Measurements from ENCODE around the gene REP15.
"Not testable (repeated sequence)": the region's sequence is repeated elsewhere in the genome, so short reads cannot be mapped to it uniquely, and the experiment has no call there.

Gene REP15

GRCh38 chr12:27652174-27652763 is 44.0 kb upstream of the REP15 start:
- H3K9me3 ChIP-seq (ENCODE audit: insufficient read depth, low read length) = no peaks in the 10 kb centered on the region
- H3K27me3 ChIP-seq (ENCODE audit: low read length) = no peaks in the 10 kb centered on the region
- no peaks in the 10 kb centered on the region for H4K20me1 ChIP-seq (ENCODE audit: low read depth, low read length)
- H3K9ac ChIP-seq (ENCODE audit: low read length) = no peak overlapping the region
- H3K9me2 ChIP-seq (replicated peaks; ENCODE audit: insufficient read depth, low read length) = no peaks in the 10 kb centered on the region
- H2AFZ ChIP-seq (ENCODE audit: low read depth, low read length, severe bottlenecking) = no peak overlapping the region
- H3K4me2 ChIP-seq (ENCODE audit: low read depth, low read length, poor library complexity, severe bottlenecking) = no peak overlapping the region
- no peaks in the 10 kb centered on the region for H3K36me3 ChIP-seq (ENCODE audit: low read length)
- H3K79me2 ChIP-seq (ENCODE audit: insufficient read depth, low read length) = no peaks in the 10 kb centered on the region
- no peaks in the 10 kb centered on the region for H3F3A ChIP-seq (ENCODE audit: insufficient read depth)
- no peak overlapping the region for H3K4me3 ChIP-seq (ENCODE audit: insufficient read depth, low read length, poor library complexity, severe bottlenecking)
- TF ChIP-seq CTCF (IDR thresholded peaks at IDR 0.05; ENCODE audit: insufficient read depth, low read length, poor library complexity, severe bottlenecking) (peak; percentile 91), EZH2phosphoT487 (conservative IDR thresholded peaks at IDR 0.05; ENCODE audit: low read length) (no peak)
- H3K27ac ChIP-seq (ENCODE audit: low read depth, low read length) = no peak overlapping the region

- H3F3A ChIP-seq (ENCODE audit: insufficient read depth) = no peaks in the 10 kb centered on the region
- no peak overlapping the region for H3K27ac ChIP-seq (ENCODE audit: low read depth, low read length)
- no peak for TF ChIP-seq CTCF (IDR thresholded peaks at IDR 0.05; ENCODE audit: insufficient read depth, low read length, poor library complexity, severe bottlenecking)
- TF ChIP-seq EZH2phosphoT487 (conservative IDR thresholded peaks at IDR 0.05; ENCODE audit: low read length) = no peak
- H3K27me3 ChIP-seq (ENCODE audit: low read length) = no peaks in the 10 kb centered on the region
- H3K9me3 ChIP-seq (ENCODE audit: insufficient read depth, low read length) = no peaks in the 10 kb centered on the region
- no peak overlapping the region for H2AFZ ChIP-seq (ENCODE audit: low read depth, low read length, severe bottlenecking)
- no peak overlapping the region for H3K9ac ChIP-seq (ENCODE audit: low read length)
- H3K4me2 ChIP-seq (ENCODE audit: low read depth, low read length, poor library complexity, severe bottlenecking) = no peak overlapping the region
- H3K4me3 ChIP-seq (ENCODE audit: insufficient read depth, low read length, poor library complexity, severe bottlenecking) = no peak overlapping the region
- no peaks in the 10 kb centered on the region for H3K79me2 ChIP-seq (ENCODE audit: insufficient read depth, low read length)
- H3K36me3 ChIP-seq (ENCODE audit: low read length) = no peaks in the 10 kb centered on the region
- H4K20me1 ChIP-seq (ENCODE audit: low read depth, low read length) = no peaks in the 10 kb centered on the region
- no peaks in the 10 kb centered on the region for H3K9me2 ChIP-seq (replicated peaks; ENCODE audit: insufficient read depth, low read length)
Measured at GRCh38 chr12:27653661-27654060, 42.6 kb upstream of the REP15 start.

- H3K36me3 ChIP-seq (ENCODE audit: low read length) = not testable (repeated sequence)
Measured at GRCh38 chr12:27655476-27655875, 40.8 kb upstream of the REP15 start.

GRCh38 chr12:27657296-27657695 is 39.0 kb upstream of the REP15 start:
- Histone ChIP-seq H3F3A (ENCODE audit: insufficient read depth) (no peaks in the 10 kb centered on the region), H3K4me3 (ENCODE audit: insufficient read depth, low read length, poor library complexity, severe bottlenecking) (no peak overlapping the region), H3K9me2 (replicated peaks; ENCODE audit: insufficient read depth, low read length) (no peaks in the 10 kb centered on the region), H3K27ac (ENCODE audit: low read depth, low read length) (no peak overlapping the region), H3K9ac (ENCODE audit: low read length) (no peak overlapping the region), H3K9me3 (ENCODE audit: insufficient read depth, low read length) (no peaks in the 10 kb centered on the region), H3K27me3 (ENCODE audit: low read length) (no peaks in the 10 kb centered on the region), H3K4me2 (ENCODE audit: low read depth, low read length, poor library complexity, severe bottlenecking) (no peak overlapping the region), H3K79me2 (ENCODE audit: insufficient read depth, low read length) (no peaks in the 10 kb centered on the region), H2AFZ (ENCODE audit: low read depth, low read length, severe bottlenecking) (no peak overlapping the region), H4K20me1 (ENCODE audit: low read depth, low read length) (no peaks in the 10 kb centered on the region), H3K36me3 (ENCODE audit: low read length) (no peaks in the 10 kb centered on the region)
- TF ChIP-seq CTCF (IDR thresholded peaks at IDR 0.05; ENCODE audit: insufficient read depth, low read length, poor library complexity, severe bottlenecking) (no peak), EZH2phosphoT487 (conservative IDR thresholded peaks at IDR 0.05; ENCODE audit: low read length) (no peak)

More at GRCh38 chr12:27655476-27655875, 40.8 kb upstream of the REP15 start:
- H3F3A ChIP-seq (ENCODE audit: insufficient read depth); H4K20me1 ChIP-seq (ENCODE audit: low read depth, low read length); H3K9ac ChIP-seq (ENCODE audit: low read length); H3K4me2 ChIP-seq (ENCODE audit: low read depth, low read length, poor library complexity, severe bottlenecking); H3K79me2 ChIP-seq (ENCODE audit: insufficient read depth, low read length); H3K27ac ChIP-seq (ENCODE audit: low read depth, low read length); H3K9me3 ChIP-seq (ENCODE audit: insufficient read depth, low read length); H3K9me2 ChIP-seq (replicated peaks; ENCODE audit: insufficient read depth, low read length); H3K27me3 ChIP-seq (ENCODE audit: low read length); H2AFZ ChIP-seq (ENCODE audit: low read depth, low read length, severe bottlenecking); H3K4me3 ChIP-seq (ENCODE audit: insufficient read depth, low read length, poor library complexity, severe bottlenecking): not testable (repeated sequence)

Data from SU-DHL-6 (cell line).